HG03439 (cell line): ENCODE measurements around the gene ASB13.
A peak's percentile ranks its signal among the peaks of the same experiment; 100 is the strongest.

Experiments
- ATAC-seq: cut with Tn5 transposase; IDR thresholded peaks from one replicate; pipeline ENCODE4 v1.9.1; 2021; ENCODE audit warnings: mild to moderate bottlenecking, moderate library complexity; ENCODE audit not compliant: unreplicated experiment

The ASB13 gene, protein sequence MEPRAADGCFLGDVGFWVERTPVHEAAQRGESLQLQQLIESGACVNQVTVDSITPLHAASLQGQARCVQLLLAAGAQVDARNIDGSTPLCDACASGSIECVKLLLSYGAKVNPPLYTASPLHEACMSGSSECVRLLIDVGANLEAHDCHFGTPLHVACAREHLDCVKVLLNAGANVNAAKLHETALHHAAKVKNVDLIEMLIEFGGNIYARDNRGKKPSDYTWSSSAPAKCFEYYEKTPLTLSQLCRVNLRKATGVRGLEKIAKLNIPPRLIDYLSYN

DNA sequence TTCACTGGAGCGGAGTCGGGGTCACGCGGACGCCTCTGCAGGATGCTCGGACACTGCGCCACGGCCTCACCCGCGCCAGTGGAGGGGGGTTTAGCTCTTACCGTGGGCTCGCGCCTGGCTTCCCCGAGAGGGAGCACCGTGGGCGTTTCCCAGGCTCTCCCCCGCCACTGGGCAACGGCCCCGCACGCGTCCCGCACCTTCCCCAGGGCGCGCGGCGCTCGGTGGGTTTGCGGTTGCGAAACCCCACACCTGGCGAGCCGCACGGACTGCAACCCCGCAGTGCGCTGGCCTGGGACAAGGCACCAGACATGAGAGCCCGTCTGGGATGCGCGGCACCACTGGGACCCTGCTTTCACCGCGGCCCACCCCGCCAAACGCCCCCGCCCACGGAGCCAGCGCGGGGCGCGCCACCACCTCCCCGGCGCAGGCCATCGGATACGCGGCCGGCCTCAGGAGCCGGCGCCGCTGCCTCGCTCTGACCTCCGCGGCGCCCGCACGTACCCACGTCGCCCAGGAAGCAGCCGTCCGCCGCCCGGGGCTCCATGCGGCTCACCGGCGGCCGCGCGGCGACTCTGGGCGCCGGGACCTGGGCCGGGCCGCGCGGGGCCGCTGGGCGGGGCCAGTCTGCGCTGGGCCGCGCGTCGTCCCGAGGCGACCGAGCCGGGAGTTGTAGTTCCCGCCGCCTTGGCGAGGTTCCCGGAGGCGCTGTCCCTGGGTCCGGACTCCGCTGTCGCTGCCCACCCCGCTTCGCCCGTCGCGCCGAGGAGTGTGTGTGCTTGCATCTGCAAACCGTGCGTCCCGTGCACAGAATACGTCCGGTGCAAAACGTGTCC, at the start of gene ASB13:
Gene ASB13 (minus strand): TSS at position 588 of the 833 bp plus-strand sequence. CDS start 44 bp downstream, at position 544.
- peak; percentile 48 for ATAC-seq

- ATAC-seq, result no peak
Observed at GRCh38 chr10:5711642-5712041, 45.2 kb upstream of the ASB13 start.

- ATAC-seq, result no peak
Observed at GRCh38 chr10:5710859-5711258, 44.5 kb upstream of the ASB13 start.

DNA sequence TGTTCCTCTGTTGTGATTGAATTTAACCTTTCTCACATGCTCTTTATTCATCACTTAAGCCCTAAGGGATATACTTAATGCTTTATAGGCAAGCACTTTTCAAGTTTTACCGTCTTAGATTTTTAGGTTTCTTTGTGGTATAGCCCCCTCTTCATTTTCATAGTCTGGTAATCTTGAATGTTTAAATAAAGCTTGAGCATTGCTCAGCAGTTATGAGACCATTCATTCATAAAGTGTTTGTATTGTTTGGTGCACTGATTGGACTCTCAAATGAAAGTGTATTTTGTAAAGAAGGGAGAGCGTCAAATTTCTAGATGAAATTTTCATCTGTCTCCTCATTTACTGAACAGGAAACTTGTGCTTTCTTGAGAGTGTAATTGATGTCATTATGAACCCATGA, 43.5 kb upstream of the ASB13 start:
- no peak for ATAC-seq

DNA sequence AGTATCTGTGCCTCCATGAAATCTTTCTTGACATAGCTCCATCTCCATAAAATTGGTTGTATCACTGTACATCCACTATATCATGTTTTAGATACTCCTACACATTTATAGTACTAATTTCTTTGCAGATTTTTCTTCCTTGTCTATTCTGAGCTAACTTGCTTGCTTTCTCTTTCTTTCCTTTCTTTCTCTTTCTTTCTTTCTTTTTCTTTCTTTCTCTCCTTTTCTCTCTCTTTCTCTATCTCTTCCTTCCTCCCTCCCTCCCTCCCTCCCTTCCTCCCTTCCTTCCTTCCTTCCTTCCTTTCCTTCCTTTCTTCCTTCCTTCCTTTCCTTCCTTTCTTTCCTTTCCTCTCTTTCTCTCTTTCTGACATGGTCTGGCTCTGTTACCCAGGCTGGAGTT, 42.0 kb upstream of the ASB13 start:
- ATAC-seq, result no peak

GRCh38 chr10:5698062-5698461, 31.7 kb upstream of the ASB13 start:
- no peak for ATAC-seq

- no peak for ATAC-seq
Observed at GRCh38 chr10:5697342-5697741, 30.9 kb upstream of the ASB13 start.

- ATAC-seq, result no peak
Observed at GRCh38 chr10:5694573-5694972, 28.2 kb upstream of the ASB13 start.

DNA sequence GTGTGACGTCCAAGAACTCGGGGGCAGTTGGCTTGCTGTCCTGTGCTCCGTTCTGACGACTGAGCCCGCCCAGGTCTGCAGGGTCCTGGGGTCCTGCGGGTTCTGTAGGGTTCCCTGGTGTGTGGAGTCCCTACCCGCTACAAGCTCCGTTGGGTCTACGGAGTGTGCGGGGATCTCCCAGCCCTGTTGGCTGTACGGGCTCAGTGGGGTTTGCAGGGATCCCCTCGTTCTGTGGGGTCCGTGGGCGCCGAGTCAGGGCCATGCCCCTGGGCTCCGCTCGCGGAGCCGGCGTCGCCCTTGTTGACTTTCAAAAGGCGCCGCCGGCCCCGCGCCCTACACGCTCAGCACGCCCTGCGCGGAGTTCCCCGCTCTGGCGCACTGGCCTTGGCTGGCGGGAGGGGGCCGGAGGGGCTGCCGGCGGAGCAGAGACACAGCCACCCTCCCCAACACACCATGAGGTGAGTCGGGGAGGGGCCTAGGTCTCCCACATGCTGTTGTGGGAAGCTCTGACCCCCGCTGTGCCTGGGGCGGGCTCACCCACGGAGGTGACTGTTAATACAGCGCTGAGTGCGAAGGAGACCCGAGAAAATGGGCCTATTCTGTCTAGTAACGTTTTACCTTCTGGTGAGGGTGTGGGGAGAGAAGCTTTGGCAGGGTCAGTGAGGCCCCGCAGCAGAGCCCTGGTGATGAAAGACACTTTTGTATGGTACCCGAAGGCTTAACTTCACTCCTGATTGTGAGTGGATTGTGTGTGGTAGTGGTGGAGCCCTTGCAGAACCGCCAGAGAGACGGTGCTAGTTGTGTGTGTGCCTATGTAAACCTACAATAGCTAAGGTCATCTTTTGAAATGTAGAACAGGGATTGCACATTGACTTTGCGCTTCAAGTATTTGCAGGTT, 26.3 kb upstream of the ASB13 start:
- peak; percentile 83 for ATAC-seq

GRCh38 chr10:5691786-5692185, 25.4 kb upstream of the ASB13 start:
- ATAC-seq, result no peak

- ATAC-seq, result no peak
Observed at GRCh38 chr10:5688587-5688986, 22.2 kb upstream of the ASB13 start.

- ATAC-seq, result no peak
Observed at GRCh38 chr10:5685764-5686240, 19.4 kb upstream of the ASB13 start.

DNA sequence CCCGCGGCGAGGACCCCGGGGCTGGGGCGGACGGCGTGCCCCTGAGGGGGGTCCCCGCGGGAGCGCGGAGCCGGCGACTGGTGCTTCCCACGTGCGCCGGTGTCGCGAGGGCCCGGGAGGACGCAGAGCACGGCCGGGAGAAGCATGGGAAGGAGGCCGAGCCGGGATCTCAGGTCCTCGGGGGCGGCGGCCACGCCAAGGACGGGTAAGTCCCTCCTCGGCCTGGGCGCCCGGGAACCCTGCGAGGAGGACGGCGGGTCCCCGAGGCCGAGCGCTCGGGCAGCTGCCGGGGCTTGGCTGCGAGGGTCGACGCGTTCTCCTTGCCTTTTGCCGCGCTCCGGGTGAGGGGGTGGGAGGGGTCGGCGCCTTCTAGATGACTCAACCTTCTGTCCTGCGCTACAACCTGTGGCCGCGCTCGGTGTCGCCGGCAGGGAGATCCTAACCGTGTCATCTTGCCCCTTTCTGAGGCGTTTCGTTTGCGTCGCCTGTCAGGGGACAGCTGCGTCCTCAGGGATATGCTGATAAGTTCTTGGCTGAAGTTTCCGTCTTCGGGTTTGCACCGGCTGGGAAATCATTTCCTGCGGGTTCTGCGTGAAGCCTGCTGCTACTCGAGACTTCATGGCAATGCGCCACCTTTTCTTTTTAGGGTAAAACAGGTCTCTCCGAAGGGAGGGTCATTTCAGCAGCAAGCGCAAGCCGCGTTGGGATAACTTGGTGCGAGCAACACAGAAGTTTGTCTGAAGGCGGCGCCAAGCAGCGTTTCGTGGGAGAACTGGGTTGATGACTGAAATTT, 18.8 kb upstream of the ASB13 start:
- ATAC-seq, result peak; percentile 45

- ATAC-seq, result peak; percentile 70
Observed at GRCh38 chr10:5684318-5684970, 18.0 kb upstream of the ASB13 start, which contains the start of gene TASOR2. Gene TASOR2 (plus strand): TSS chr10:5684838. CDS start chr10:5720643, 35,805 bp downstream.

GRCh38 chr10:5683065-5683464, 16.7 kb upstream of the ASB13 start:
- no peak for ATAC-seq

DNA sequence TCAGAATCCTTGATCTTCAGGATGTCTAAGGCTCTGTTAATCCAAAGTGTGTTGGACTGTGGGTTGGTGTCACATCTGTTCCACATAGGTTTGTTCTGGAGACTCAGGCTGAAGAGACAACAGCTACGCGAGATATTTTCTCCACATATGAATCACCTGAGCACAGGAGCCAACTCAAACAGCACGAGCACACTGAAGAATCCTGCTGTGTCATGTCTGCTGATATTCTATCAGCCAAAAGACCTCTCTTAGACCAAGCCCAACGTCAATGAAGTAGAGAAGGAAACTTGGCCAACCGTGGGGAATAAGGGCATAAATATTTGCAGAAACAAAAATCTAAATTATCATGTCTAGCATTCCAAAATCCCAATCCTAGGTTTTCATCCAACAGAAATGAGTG, 15.5 kb upstream of the ASB13 start:
- ATAC-seq, result no peak

DNA sequence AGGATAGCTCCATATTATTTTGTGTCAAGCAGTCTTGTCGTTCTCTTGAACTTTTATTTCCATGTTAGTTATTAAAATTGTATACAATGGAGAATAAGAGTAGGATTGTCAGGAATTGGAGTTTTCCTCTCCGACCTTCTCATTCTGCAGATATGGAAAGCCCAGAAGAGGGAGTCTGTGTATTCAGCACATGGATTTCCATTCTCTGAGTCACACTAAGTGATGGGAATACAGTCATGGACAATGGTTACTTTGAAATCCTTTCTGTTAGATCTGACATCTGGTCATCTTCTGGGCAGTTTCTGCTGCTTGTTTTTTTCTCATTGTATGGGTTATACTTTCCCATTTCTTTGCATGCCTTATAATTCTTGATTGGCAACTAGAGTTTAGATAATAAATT, 13.2 kb upstream of the ASB13 start:
- no peak for ATAC-seq

DNA sequence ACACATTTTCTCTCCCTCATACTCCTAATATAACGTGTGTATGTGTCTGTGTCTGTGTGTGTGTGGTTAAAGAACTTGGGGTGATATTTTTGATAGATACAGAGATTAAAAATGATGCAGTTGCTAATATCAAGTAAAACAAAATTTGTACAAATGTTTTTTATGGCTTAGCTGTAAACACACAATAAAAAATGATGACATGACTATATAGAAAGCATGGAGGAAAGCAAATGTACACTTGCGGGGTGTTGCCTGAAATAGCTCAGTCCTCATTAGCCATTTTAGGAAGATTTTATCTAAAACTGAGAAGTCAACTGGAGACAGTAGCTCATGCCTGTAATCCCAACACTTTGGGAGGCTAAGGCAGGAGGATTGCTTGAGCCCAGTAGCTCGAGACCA, 12.6 kb upstream of the ASB13 start:
- no peak for ATAC-seq

DNA sequence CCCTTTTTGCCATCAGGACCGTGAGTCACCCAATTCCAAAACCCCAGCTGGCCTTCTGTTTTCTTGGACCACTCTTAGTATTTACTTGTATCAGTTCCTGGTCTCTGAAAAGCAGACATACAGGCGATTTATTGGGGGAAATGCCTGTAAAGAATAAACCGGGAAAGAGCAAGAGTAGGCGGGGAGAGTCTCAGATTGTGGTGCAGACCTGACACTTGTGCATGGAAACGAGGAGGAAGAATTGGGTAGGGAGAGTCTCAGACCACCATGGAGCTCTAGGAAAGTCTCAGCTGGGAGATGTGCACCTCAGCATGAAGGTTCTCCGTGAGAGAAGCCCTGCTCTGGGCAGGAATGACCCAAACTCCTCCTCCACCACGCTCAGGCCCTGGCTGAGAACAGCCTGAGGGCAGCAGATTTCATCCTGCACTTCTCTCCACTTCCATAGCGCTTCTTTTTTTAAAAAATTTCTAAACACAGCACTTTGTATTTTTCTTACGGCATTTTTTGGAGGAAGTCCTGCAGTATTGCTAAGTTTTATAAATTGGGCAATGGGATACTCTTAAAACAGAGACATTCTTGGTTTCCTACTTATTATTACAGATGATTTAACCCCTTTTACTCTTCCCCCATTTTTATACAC, 12.1 kb upstream of the ASB13 start:
- ATAC-seq, result no peak
